ENCODE data around the gene BMAL1.

Gene BMAL1

GRCh38 chr11:13260963-13261588 is 16.5 kb upstream of the BMAL1 start:
- TF ChIP-seq CTCF (IDR thresholded peaks at IDR 0.05; ENCODE audit: insufficient read depth, low read depth, low read length, missing control alignments), result no peak
- no peak overlapping the region for H3K4me3 ChIP-seq (ENCODE audit: low read length)
- DNase-seq (ENCODE audit: low read depth), result peak; percentile 36

DNA sequence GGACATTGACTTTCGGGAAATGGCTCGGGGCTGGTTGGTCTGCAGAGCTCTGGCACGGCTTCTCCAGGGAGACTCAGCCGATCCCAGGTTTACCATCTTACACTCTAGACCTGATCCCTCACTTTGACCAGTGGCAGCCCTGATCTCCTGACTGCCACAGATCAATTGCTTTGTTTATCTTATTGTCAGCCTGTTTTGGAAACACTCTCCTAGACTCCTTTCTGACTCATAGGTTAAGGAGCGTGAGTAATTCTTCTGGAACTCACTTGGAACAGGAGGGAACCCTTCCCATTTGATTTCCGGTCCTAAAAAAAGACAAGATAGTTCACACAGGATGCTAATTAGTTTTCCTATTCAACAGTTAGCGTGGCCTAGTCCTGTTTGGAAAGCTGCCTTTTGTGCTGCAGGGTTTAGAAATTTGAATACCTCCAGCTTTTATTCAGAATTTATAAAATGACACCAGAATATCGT is 16.0 kb upstream of the BMAL1 start:
- peak; percentile 88 for DNase-seq (ENCODE audit: low read depth)
- TF ChIP-seq CTCF (IDR thresholded peaks at IDR 0.05; ENCODE audit: insufficient read depth, low read depth, low read length, missing control alignments), result no peak
- H3K4me3 ChIP-seq (ENCODE audit: low read length), result no peak overlapping the region

- no peak for TF ChIP-seq CTCF (IDR thresholded peaks at IDR 0.05; ENCODE audit: insufficient read depth, low read depth, low read length, missing control alignments)
- no peak overlapping the region for H3K4me3 ChIP-seq (ENCODE audit: low read length)
- DNase-seq (ENCODE audit: low read depth), result peak; percentile 26
Observed at GRCh38 chr11:13262096-13262495, 15.5 kb upstream of the BMAL1 start.

DNA sequence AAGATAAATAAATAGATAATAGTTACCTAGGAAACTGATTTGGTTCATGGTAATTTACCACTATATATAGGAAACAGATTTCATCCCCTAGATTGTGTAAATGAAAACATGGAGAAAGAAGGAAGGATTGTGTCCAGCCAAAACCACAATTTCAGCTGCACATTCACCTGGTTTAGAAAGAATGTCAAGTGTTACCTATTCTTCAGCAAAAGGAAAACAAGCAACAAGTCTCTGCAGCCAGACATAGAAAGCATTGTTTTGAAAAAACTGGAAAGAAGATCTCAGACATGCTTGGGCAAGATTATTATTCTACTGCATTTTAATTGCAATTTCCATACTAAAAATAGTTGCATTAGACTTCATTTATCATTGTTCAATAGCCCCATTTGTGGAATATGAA is 8.8 kb upstream of the BMAL1 start:
- TF ChIP-seq CTCF (IDR thresholded peaks at IDR 0.05; ENCODE audit: insufficient read depth, low read depth, low read length, missing control alignments), result no peak
- peak; percentile 61 for DNase-seq (ENCODE audit: low read depth)
- H3K4me3 ChIP-seq (ENCODE audit: low read length), result no peak overlapping the region

- H3K4me3 ChIP-seq (ENCODE audit: low read length), result no peak overlapping the region
- no peak for TF ChIP-seq CTCF (IDR thresholded peaks at IDR 0.05; ENCODE audit: insufficient read depth, low read depth, low read length, missing control alignments)
- DNase-seq (ENCODE audit: low read depth), result peak; percentile 75
Observed at GRCh38 chr11:13269775-13270174, 7.8 kb upstream of the BMAL1 start.

- TF ChIP-seq CTCF (IDR thresholded peaks at IDR 0.05; ENCODE audit: insufficient read depth, low read depth, low read length, missing control alignments), result no peak
- H3K4me3 ChIP-seq (ENCODE audit: low read length), result no peak overlapping the region
- DNase-seq (ENCODE audit: low read depth), result no peak
Observed at GRCh38 chr11:13271060-13271693, 6.4 kb upstream of the BMAL1 start.

GRCh38 chr11:13276454-13276831 is 1.1 kb upstream of the BMAL1 start:
- peak overlapping the region; percentile 85 for H3K4me3 ChIP-seq (ENCODE audit: low read length)
- TF ChIP-seq CTCF (IDR thresholded peaks at IDR 0.05; ENCODE audit: insufficient read depth, low read depth, low read length, missing control alignments), result no peak

More at GRCh38 chr11:13276454-13276831, 1.1 kb upstream of the BMAL1 start:
- DNase-seq (ENCODE audit: low read depth), result no peak
